Measurements from ENCODE around the gene TSR1. TPM values are rescaled to one million over a fixed set of nuclear protein-coding genes. Genes with fewer than 3 reads are reported as not detected.

TSR1 gene
- total RNA-seq, 2 donors from 2014 or later: 48.8 to 77.1 TPM

DNA sequence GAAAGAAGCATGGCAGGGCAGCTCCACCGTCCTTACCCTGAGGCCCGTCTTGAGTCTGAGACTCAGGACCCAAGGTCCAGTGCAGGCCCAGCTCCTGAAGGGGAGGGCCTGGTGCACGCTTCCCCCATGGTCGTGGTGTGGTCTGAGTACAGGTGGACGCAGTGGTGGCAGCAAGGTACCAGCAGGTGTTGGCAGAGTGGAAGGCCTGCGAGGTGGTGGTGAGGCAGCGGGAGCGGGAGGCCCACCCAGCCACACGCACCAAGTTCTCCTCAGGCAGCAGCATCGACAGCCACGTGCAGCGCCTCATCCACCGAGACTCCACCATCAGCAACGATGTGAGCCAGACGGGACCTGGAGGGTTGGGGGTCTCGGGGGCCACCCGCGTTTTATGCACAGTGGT, 36.9 kb upstream of the TSR1 start:
- Mint-ChIP-seq H3K27ac (no peak overlapping the region), H3K36me3 (ENCODE audit: low read depth) (peaks cover 21% of the 10 kb centered on the region), H3K4me1 (no peaks in the 10 kb centered on the region), H3K9me3 (no peaks in the 10 kb centered on the region), H3K4me3 (no peak overlapping the region), H3K27me3 (no peaks in the 10 kb centered on the region)
- no peak for ATAC-seq (replicated peaks)

DNA sequence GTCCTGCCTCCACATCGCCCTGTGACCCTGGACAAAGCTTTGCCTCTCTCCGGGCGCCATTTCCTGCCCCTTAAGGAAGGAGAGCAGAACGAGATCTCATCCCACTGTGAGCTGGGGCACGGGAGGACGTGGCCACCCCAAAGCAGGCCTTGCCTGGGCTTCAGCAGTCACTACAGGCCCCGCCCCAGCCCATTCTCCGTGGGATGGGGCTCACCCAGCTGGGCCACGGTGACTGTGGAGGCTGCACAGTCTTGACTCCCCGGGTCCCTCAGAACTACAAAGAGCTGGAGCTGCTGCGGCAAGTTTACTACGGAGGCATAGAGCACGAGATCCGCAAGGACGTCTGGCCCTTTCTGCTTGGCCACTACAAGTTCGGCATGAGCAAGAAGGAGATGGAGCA, 36.4 kb upstream of the TSR1 start:
- H3K4me3 Mint-ChIP-seq: no peak overlapping the region

GRCh38 chr17:2372180-2372579, 35.9 kb upstream of the TSR1 start:
- Mint-ChIP-seq H3K4me1 (no peaks in the 10 kb centered on the region), H3K36me3 (ENCODE audit: low read depth) (peaks cover 11% of the 10 kb centered on the region), H3K4me3 (no peak overlapping the region), H3K27me3 (no peaks in the 10 kb centered on the region), H3K27ac (no peak overlapping the region), H3K9me3 (no peaks in the 10 kb centered on the region)
- no peak for ATAC-seq (replicated peaks)

More for the DNA sequence above, 36.4 kb upstream of the TSR1 start:
- no peaks in the 10 kb centered on the region for H3K27me3 Mint-ChIP-seq
- no peaks in the 10 kb centered on the region for H3K9me3 Mint-ChIP-seq
- H3K4me1 Mint-ChIP-seq: no peaks in the 10 kb centered on the region
- H3K36me3 Mint-ChIP-seq (ENCODE audit: low read depth): peaks cover 16% of the 10 kb centered on the region
- ATAC-seq (replicated peaks): no peak
- no peak overlapping the region for H3K27ac Mint-ChIP-seq

DNA sequence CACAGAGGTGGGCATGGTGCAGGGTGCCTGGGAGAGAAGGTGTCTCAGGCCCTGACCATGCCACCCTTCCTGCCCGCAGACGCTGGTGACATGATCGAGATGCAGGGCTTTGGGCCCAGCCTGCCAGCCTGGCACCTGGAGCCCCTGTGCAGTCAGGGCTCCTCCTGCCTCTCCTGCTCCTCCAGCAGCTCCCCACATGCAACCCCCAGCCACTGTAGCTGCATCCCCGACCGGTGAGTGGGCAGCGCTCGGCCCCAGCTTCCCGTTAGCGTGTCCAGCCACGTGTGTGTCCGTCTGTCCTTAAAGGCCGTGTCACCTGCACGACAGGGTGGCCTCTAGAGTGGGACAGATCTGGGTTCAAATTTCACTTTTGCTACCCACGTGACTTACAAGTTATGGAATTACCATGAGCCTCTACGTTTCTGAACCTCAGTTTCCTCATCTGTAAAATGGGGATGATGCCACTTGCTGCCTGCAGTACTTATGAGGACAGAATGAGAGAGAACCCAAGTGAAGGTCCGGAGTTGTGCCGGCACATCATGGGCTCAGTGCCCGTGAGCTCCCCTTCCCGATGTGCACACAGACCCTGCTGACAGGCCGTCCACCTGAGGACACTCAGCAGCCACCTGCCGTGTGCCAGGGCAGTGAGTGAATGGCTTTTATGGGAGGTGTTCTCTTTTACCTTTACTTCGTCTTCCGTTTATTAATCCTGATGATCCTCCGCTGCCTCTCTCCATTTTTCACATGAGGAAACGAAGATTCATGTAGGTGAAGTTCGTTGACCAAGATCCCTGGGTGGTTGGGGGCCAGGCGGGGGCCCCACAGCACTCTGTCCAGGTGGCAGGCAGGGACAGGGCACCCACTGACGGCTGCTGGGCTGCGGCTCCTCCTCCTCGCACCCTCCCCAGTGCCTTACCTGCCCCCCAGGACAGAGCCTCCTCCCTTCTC, 35.2 kb upstream of the TSR1 start:
- Mint-ChIP-seq H3K27ac (no peak overlapping the region), H3K36me3 (ENCODE audit: low read depth) (peaks cover 12% of the 10 kb centered on the region), H3K4me3 (no peak overlapping the region), H3K4me1 (no peaks in the 10 kb centered on the region), H3K27me3 (no peaks in the 10 kb centered on the region), H3K9me3 (no peaks in the 10 kb centered on the region)
- no peak for ATAC-seq (replicated peaks)

GRCh38 chr17:2370211-2370589, 33.9 kb upstream of the TSR1 start:
- peaks cover 12% of the 10 kb centered on the region for H3K36me3 Mint-ChIP-seq (ENCODE audit: low read depth)
- no peak overlapping the region for H3K27ac Mint-ChIP-seq
- no peak overlapping the region for H3K4me3 Mint-ChIP-seq
- no peak for ATAC-seq (replicated peaks)
- H3K4me1 Mint-ChIP-seq: no peaks in the 10 kb centered on the region
- no peaks in the 10 kb centered on the region for H3K9me3 Mint-ChIP-seq
- H3K27me3 Mint-ChIP-seq: no peaks in the 10 kb centered on the region

- H3K27ac Mint-ChIP-seq: no peak overlapping the region
- no peak overlapping the region for H3K4me3 Mint-ChIP-seq
- ATAC-seq (replicated peaks): no peak
- no peaks in the 10 kb centered on the region for H3K4me1 Mint-ChIP-seq
- H3K9me3 Mint-ChIP-seq: no peaks in the 10 kb centered on the region
- H3K27me3 Mint-ChIP-seq: no peaks in the 10 kb centered on the region
- H3K36me3 Mint-ChIP-seq (ENCODE audit: low read depth): peaks cover 8% of the 10 kb centered on the region
Observed at GRCh38 chr17:2369551-2370210, 33.4 kb upstream of the TSR1 start.

GRCh38 chr17:2369039-2369438, 32.8 kb upstream of the TSR1 start:
- Mint-ChIP-seq H3K27ac (no peak overlapping the region), H3K27me3 (no peaks in the 10 kb centered on the region), H3K9me3 (no peaks in the 10 kb centered on the region), H3K4me1 (no peaks in the 10 kb centered on the region), H3K36me3 (ENCODE audit: low read depth) (peaks cover 7% of the 10 kb centered on the region), H3K4me3 (no peak overlapping the region)
- ATAC-seq (replicated peaks): no peak

GRCh38 chr17:2368359-2368758, 32.1 kb upstream of the TSR1 start:
- no peak overlapping the region for H3K27ac Mint-ChIP-seq
- no peak overlapping the region for H3K4me3 Mint-ChIP-seq
- no peak for ATAC-seq (replicated peaks)
- no peaks in the 10 kb centered on the region for H3K27me3 Mint-ChIP-seq
- H3K9me3 Mint-ChIP-seq: no peaks in the 10 kb centered on the region
- H3K4me1 Mint-ChIP-seq: no peaks in the 10 kb centered on the region
- peaks cover 10% of the 10 kb centered on the region for H3K36me3 Mint-ChIP-seq (ENCODE audit: low read depth)

GRCh38 chr17:2366747-2367494, 30.7 kb upstream of the TSR1 start:
- H3K27ac Mint-ChIP-seq: no peak overlapping the region
- no peaks in the 10 kb centered on the region for H3K4me1 Mint-ChIP-seq
- no peak overlapping the region for H3K4me3 Mint-ChIP-seq
- no peak for ATAC-seq (replicated peaks)
- H3K36me3 Mint-ChIP-seq (ENCODE audit: low read depth): peaks cover 10% of the 10 kb centered on the region
- no peaks in the 10 kb centered on the region for H3K27me3 Mint-ChIP-seq
- no peaks in the 10 kb centered on the region for H3K9me3 Mint-ChIP-seq

- no peak overlapping the region for H3K27ac Mint-ChIP-seq
- no peaks in the 10 kb centered on the region for H3K27me3 Mint-ChIP-seq
- ATAC-seq (replicated peaks): no peak
- H3K9me3 Mint-ChIP-seq: no peaks in the 10 kb centered on the region
- H3K36me3 Mint-ChIP-seq (ENCODE audit: low read depth): peaks cover 19% of the 10 kb centered on the region
- H3K4me1 Mint-ChIP-seq: no peaks in the 10 kb centered on the region
- no peak overlapping the region for H3K4me3 Mint-ChIP-seq
Observed at GRCh38 chr17:2365132-2365531, 28.9 kb upstream of the TSR1 start.

DNA sequence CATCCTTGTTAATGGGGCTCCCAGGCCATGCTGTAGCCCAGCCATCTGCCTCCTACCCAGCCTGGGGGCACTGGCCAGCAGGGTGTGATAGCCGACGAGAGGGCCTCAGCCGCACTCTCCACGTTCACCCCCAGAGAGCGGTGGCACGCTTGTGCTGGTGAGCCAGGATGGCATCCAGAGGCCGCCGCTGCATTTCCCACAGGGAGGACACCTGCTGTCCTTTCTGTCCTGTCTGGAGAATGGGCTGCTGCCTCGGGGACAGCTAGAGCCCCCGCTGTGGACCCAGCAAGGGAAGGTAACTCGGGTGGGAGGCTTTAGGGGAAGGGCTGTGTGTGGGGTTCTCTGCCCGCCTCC, 28.5 kb upstream of the TSR1 start:
- Mint-ChIP-seq H3K27ac (no peak overlapping the region), H3K9me3 (no peaks in the 10 kb centered on the region), H3K27me3 (no peaks in the 10 kb centered on the region), H3K4me1 (no peaks in the 10 kb centered on the region), H3K36me3 (ENCODE audit: low read depth) (peaks cover 19% of the 10 kb centered on the region), H3K4me3 (no peak overlapping the region)
- no peak for ATAC-seq (replicated peaks)

- no peak for ATAC-seq (replicated peaks)
- no peak overlapping the region for H3K27ac Mint-ChIP-seq
- no peaks in the 10 kb centered on the region for H3K4me1 Mint-ChIP-seq
- H3K9me3 Mint-ChIP-seq: no peaks in the 10 kb centered on the region
- H3K36me3 Mint-ChIP-seq (ENCODE audit: low read depth): peaks cover 19% of the 10 kb centered on the region
- no peaks in the 10 kb centered on the region for H3K27me3 Mint-ChIP-seq
- no peak overlapping the region for H3K4me3 Mint-ChIP-seq
Observed at GRCh38 chr17:2363851-2364762, 27.9 kb upstream of the TSR1 start.

DNA sequence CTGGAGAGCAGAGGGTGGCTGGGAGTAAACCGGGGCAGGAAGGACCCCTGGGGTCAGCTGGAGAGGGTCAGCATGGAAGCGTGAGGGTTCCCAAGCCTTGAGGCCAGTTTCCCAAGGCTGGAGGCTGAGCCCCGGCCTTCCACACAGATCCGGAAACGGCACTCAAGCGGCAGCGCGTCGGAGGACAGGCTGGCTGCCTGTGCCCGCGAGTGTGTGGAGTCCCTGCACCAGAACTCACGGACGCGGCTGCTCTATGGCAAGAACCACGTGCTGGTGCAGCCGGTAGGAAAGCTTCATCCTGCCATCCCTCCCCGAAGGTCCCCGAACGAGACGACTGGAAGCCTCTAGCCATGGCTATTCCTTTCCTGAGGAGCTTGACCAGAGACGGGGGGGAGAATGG, 27.1 kb upstream of the TSR1 start:
- H3K9me3 Mint-ChIP-seq: no peaks in the 10 kb centered on the region

GRCh38 chr17:2362881-2363280, 26.6 kb upstream of the TSR1 start:
- peaks cover 19% of the 10 kb centered on the region for H3K36me3 Mint-ChIP-seq (ENCODE audit: low read depth)
- no peak overlapping the region for H3K27ac Mint-ChIP-seq
- no peak for ATAC-seq (replicated peaks)
- H3K4me3 Mint-ChIP-seq: no peak overlapping the region
- no peaks in the 10 kb centered on the region for H3K9me3 Mint-ChIP-seq
- no peaks in the 10 kb centered on the region for H3K27me3 Mint-ChIP-seq
- no peaks in the 10 kb centered on the region for H3K4me1 Mint-ChIP-seq

More for the DNA sequence above, 27.1 kb upstream of the TSR1 start:
- H3K4me1 Mint-ChIP-seq: no peaks in the 10 kb centered on the region
- H3K36me3 Mint-ChIP-seq (ENCODE audit: low read depth): peaks cover 19% of the 10 kb centered on the region
- H3K27ac Mint-ChIP-seq: no peak overlapping the region
- H3K27me3 Mint-ChIP-seq: no peaks in the 10 kb centered on the region
- no peak overlapping the region for H3K4me3 Mint-ChIP-seq
- ATAC-seq (replicated peaks): no peak
